ENCODE results near the gene TBX1. TPM values are rescaled to one million over a fixed set of nuclear protein-coding genes. Genes with fewer than 3 reads are reported as not detected.

The TBX1 gene
- total RNA-seq, 1 experiment from 2014 or later: 5.3 TPM

GRCh38 chr22:19789406-19789805 lies 28.8 kb downstream of the TBX1 start:
- no TSS peak for BruUV-seq (replicated peaks)
- H3K4me3 Mint-ChIP-seq (ENCODE audit: unreplicated experiment): no peak overlapping the region
- no peak overlapping the region for H3K27ac Mint-ChIP-seq (ENCODE audit: unreplicated experiment)
- no peaks in the 10 kb centered on the region for H3K4me1 Mint-ChIP-seq (ENCODE audit: low read depth, unreplicated experiment)
- TF ChIP-seq CTCF (IDR thresholded peaks at IDR 0.05; ENCODE audit: insufficient read depth in 1 of 2, low read depth in 1 of 2, low read length in 1 of 2, severe bottlenecking in 1 of 2, unreplicated experiment in 1 of 2): no peak
- H3K27me3 ChIP-seq (replicated peaks; ENCODE audit: control insufficient read depth, insufficient read depth, low read length): no peaks in the 10 kb centered on the region
- no peaks in the 10 kb centered on the region for H3K36me3 ChIP-seq (ENCODE audit: control insufficient read depth, insufficient read depth, low read length)
- H3K9me3 ChIP-seq: peaks cover 5% of the 10 kb centered on the region; the same call in 1 of the 2 replicates
- H3K27me3 Mint-ChIP-seq (ENCODE audit: insufficient read depth, unreplicated experiment): no peaks in the 10 kb centered on the region
- peaks cover 11% of the 10 kb centered on the region for H3K36me3 Mint-ChIP-seq (ENCODE audit: insufficient read depth, unreplicated experiment)
- no peak for DNase-seq
- H3K4me1 ChIP-seq: no peaks in the 10 kb centered on the region
- no peak overlapping the region for H3K4me3 ChIP-seq (ENCODE audit: low read depth, low read length)
- POLR2A ChIA-PET: no interaction called here
- CTCF ChIA-PET: no interaction called here
- intact Hi-C loops (cut with micrococcal nuclease; ENCODE audit: unreplicated experiment): no loop called here
- H3K9me3 Mint-ChIP-seq (ENCODE audit: unreplicated experiment): no peaks in the 10 kb centered on the region

- no peak for TF ChIP-seq CTCF (IDR thresholded peaks at IDR 0.05; ENCODE audit: insufficient read depth in 1 of 2, low read depth in 1 of 2, low read length in 1 of 2, severe bottlenecking in 1 of 2, unreplicated experiment in 1 of 2)
- H3K9me3 Mint-ChIP-seq (ENCODE audit: unreplicated experiment): no peaks in the 10 kb centered on the region
- DNase-seq: no peak
- H3K9me3 ChIP-seq: peaks cover 5% of the 10 kb centered on the region; the same call in 1 of the 2 replicates
- BruUV-seq (replicated peaks): no TSS peak
- no peak overlapping the region for H3K4me3 ChIP-seq (ENCODE audit: low read depth, low read length)
- no peaks in the 10 kb centered on the region for H3K4me1 ChIP-seq
- H3K27ac Mint-ChIP-seq (ENCODE audit: unreplicated experiment): no peak overlapping the region
- H3K36me3 ChIP-seq (ENCODE audit: control insufficient read depth, insufficient read depth, low read length): no peaks in the 10 kb centered on the region
- ChIA-PET POLR2A (no interaction called here), CTCF (no interaction called here)
- peaks cover 11% of the 10 kb centered on the region for H3K36me3 Mint-ChIP-seq (ENCODE audit: insufficient read depth, unreplicated experiment)
- no peak overlapping the region for H3K4me3 Mint-ChIP-seq (ENCODE audit: unreplicated experiment)
- intact Hi-C loops (cut with micrococcal nuclease; ENCODE audit: unreplicated experiment): no loop called here
- H3K4me1 Mint-ChIP-seq (ENCODE audit: low read depth, unreplicated experiment): no peaks in the 10 kb centered on the region
- no peaks in the 10 kb centered on the region for H3K27me3 ChIP-seq (replicated peaks; ENCODE audit: control insufficient read depth, insufficient read depth, low read length)
- H3K27me3 Mint-ChIP-seq (ENCODE audit: insufficient read depth, unreplicated experiment): no peaks in the 10 kb centered on the region
Measured at GRCh38 chr22:19789828-19790227, 29.2 kb downstream of the TBX1 start.

GRCh38 chr22:19791243-19791642 lies 30.7 kb downstream of the TBX1 start:
- no peak for DNase-seq
- H3K36me3 Mint-ChIP-seq (ENCODE audit: insufficient read depth, unreplicated experiment): peaks cover 11% of the 10 kb centered on the region
- CTCF ChIA-PET: no interaction called here
- no peak for TF ChIP-seq CTCF (IDR thresholded peaks at IDR 0.05; ENCODE audit: insufficient read depth in 1 of 2, low read depth in 1 of 2, low read length in 1 of 2, severe bottlenecking in 1 of 2, unreplicated experiment in 1 of 2)
- no peaks in the 10 kb centered on the region for H3K9me3 Mint-ChIP-seq (ENCODE audit: unreplicated experiment)
- Histone ChIP-seq H3K4me3 (ENCODE audit: low read depth, low read length) (no peak overlapping the region), H3K9me3 (peaks cover 5% of the 10 kb centered on the region; the same call in 1 of the 2 replicates), H3K36me3 (ENCODE audit: control insufficient read depth, insufficient read depth, low read length) (no peaks in the 10 kb centered on the region), H3K4me1 (no peaks in the 10 kb centered on the region), H3K27me3 (replicated peaks; ENCODE audit: control insufficient read depth, insufficient read depth, low read length) (no peaks in the 10 kb centered on the region)
- H3K4me1 Mint-ChIP-seq (ENCODE audit: low read depth, unreplicated experiment): no peaks in the 10 kb centered on the region
- POLR2A ChIA-PET: no interaction called here
- no peak overlapping the region for H3K27ac Mint-ChIP-seq (ENCODE audit: unreplicated experiment)
- intact Hi-C loops (cut with micrococcal nuclease; ENCODE audit: unreplicated experiment): no loop called here
- no TSS peak for BruUV-seq (replicated peaks)
- H3K4me3 Mint-ChIP-seq (ENCODE audit: unreplicated experiment): no peak overlapping the region
- H3K27me3 Mint-ChIP-seq (ENCODE audit: insufficient read depth, unreplicated experiment): no peaks in the 10 kb centered on the region

Measured in Caco-2 (cell line).